ENCODE measurements around the gene C5AR1.

- TF ChIP-seq POLR2A (IDR thresholded peaks at IDR 0.05; ENCODE audit: low read depth, low read length) (no peak), TAF1 (IDR thresholded peaks at IDR 0.05; ENCODE audit: borderline replicate concordance, low read depth, low read length) (no peak), POLR2AphosphoS5 (IDR thresholded peaks at IDR 0.05; ENCODE audit: low read depth, low read length) (no peak)
Observed at GRCh38 chr19:47357788-47358680, 48.4 kb downstream of the C5AR1 start.
